Chondrocyte (in vitro differentiated cells): ENCODE data around the gene ULK4. TPM values are rescaled to one million over a fixed set of nuclear protein-coding genes. Genes with fewer than 3 reads are reported as not detected.
A peak's percentile ranks its signal among the peaks of the same experiment; 100 is the strongest.

Experiments
- DNase-seq: peaks from one replicate; pipeline ENCODE4 v3.0.0; 2021; ENCODE audit warnings: mixed read lengths, low spot score
- H3K27ac Mint-ChIP-seq: one replicate; pipeline ENCODE4 v1.8.0; 2021; ENCODE audit warnings: mild to moderate bottlenecking, moderate library complexity, mixed read lengths; ENCODE audit not compliant: unreplicated experiment
- H3K27me3 Mint-ChIP-seq: 2 replicates; pipeline ENCODE4 v1.8.0; 2021; ENCODE audit warnings: low read depth, mixed read lengths
- H3K36me3 Mint-ChIP-seq: 2 replicates; pipeline ENCODE4 v1.8.0; 2021; ENCODE audit warnings: low read depth, mixed read lengths
- H3K4me1 Mint-ChIP-seq: 2 replicates; pipeline ENCODE4 v1.8.0; 2021; ENCODE audit warnings: low read depth, mild to moderate bottlenecking, mixed read lengths
- H3K4me3 Mint-ChIP-seq: one replicate; pipeline ENCODE4 v1.8.0; 2021; ENCODE audit warnings: mild to moderate bottlenecking, moderate library complexity, mixed read lengths; ENCODE audit not compliant: unreplicated experiment
- H3K9me3 Mint-ChIP-seq: 2 replicates; pipeline ENCODE4 v1.8.0; 2021; ENCODE audit warnings: low read depth, mixed read lengths
- CTCF ChIP-seq: fragments of 200-600 bp; sonication (generic); IDR thresholded peaks from 2 replicates; pipeline ENCODE4 v1.5.0; 2021; ENCODE audit warnings: antibody characterized with exemption, mild to moderate bottlenecking, moderate library complexity
- total RNA-seq: library from RNA; stranded (reverse); gene quantifications from 3 replicates; pipeline ENCODE4 v1.2.1, GENCODE V29; 2021

Gene ULK4
- total RNA-seq, 1 donor from 2014 or later, result 9.1 TPM

- Mint-ChIP-seq H3K4me1 (no peaks in the 10 kb centered on the region), H3K27me3 (no peaks in the 10 kb centered on the region), H3K27ac (no peak overlapping the region), H3K9me3 (no peaks in the 10 kb centered on the region), H3K36me3 (peaks cover 2% of the 10 kb centered on the region), H3K4me3 (no peak overlapping the region)
- DNase-seq, result no peak
- no peak for TF ChIP-seq CTCF
Measured at GRCh38 chr3:41912280-41912679, 49.6 kb downstream of the ULK4 start.

- Mint-ChIP-seq H3K4me3 (no peak overlapping the region), H3K27ac (no peak overlapping the region), H3K27me3 (no peaks in the 10 kb centered on the region), H3K36me3 (peaks cover 6% of the 10 kb centered on the region), H3K4me1 (no peaks in the 10 kb centered on the region), H3K9me3 (no peaks in the 10 kb centered on the region)
- DNase-seq, result no peak
- TF ChIP-seq CTCF, result no peak
Measured at GRCh38 chr3:41907330-41908073, 54.4 kb downstream of the ULK4 start.

GRCh38 chr3:41900265-41900664 is 61.6 kb downstream of the ULK4 start:
- H3K27me3 Mint-ChIP-seq, result no peaks in the 10 kb centered on the region
- peaks cover 12% of the 10 kb centered on the region for H3K36me3 Mint-ChIP-seq
- DNase-seq, result no peak
- TF ChIP-seq CTCF, result peak; percentile 10
- H3K27ac Mint-ChIP-seq, result peak overlapping the region; percentile 4
- H3K4me1 Mint-ChIP-seq, result peaks cover 17% of the 10 kb centered on the region
- H3K4me3 Mint-ChIP-seq, result no peak overlapping the region
- H3K9me3 Mint-ChIP-seq, result no peaks in the 10 kb centered on the region

GRCh38 chr3:41898631-41899030 is 63.3 kb downstream of the ULK4 start:
- peaks cover 12% of the 10 kb centered on the region for H3K36me3 Mint-ChIP-seq
- H3K9me3 Mint-ChIP-seq, result no peaks in the 10 kb centered on the region
- TF ChIP-seq CTCF, result no peak
- DNase-seq, result no peak
- no peak overlapping the region for H3K27ac Mint-ChIP-seq
- no peaks in the 10 kb centered on the region for H3K27me3 Mint-ChIP-seq
- no peak overlapping the region for H3K4me3 Mint-ChIP-seq
- H3K4me1 Mint-ChIP-seq, result peaks cover 17% of the 10 kb centered on the region

- H3K27me3 Mint-ChIP-seq, result no peaks in the 10 kb centered on the region
- no peak overlapping the region for H3K4me3 Mint-ChIP-seq
- peaks cover 7% of the 10 kb centered on the region for H3K4me1 Mint-ChIP-seq
- peaks cover 15% of the 10 kb centered on the region for H3K36me3 Mint-ChIP-seq
- H3K9me3 Mint-ChIP-seq, result peaks cover 8% of the 10 kb centered on the region
- TF ChIP-seq CTCF, result peak; percentile 95
- H3K27ac Mint-ChIP-seq, result no peak overlapping the region
- DNase-seq, result no peak
Measured at GRCh38 chr3:41893977-41894376, 67.9 kb downstream of the ULK4 start.
